Measurements from ENCODE around the gene MACO1.
"Not testable (repeated sequence)": the region's sequence is repeated elsewhere in the genome, so short reads cannot be mapped to it uniquely, and the experiment has no call there.

MACO1 gene

DNA sequence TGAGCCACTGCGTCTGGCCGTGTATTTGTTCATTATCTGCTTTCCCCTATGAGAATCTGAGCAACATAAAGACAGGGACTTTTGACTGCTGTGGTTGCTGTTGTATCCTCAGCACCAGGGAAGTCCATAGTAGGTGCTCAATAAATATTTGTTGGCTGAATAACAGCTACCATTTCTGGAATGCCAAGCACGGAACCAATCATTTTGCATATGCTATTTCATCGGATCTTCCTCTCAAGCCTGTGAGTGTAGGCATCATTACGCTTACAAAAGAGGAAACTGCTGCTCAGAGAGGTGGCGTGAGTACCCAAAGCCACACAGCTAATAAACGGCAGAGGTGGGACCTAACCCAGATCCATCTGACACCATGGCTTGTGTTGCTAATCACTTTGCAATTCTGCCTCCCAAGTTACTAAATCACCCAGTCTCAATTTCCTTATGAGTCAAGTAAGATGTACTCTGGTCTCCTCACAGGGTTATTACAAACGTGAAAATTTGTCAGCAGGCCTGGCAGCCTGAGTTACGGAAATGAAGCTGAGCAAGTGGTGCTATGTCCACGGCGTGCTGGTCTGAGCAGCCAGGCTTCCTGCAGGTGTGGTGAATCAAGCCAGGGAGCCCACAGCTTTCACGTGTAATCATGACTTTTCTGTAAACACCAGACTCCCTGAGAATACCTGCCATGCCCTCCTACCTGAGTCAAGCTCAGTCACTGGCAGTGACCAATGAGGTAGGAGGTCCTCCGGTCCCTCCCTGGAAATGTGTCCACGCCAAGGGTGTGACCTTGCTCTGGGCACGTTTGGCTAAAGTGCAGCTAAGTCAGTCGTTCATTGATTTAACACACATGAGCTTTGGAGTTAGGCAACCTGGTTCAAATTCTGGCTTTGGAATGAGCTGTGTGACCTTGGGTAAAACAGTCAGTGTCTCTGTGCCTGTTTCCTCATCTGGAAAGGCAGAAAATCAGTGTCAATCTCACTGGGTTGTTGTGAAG is 5.3 kb upstream of the MACO1 start:
- no peak for DNase-seq (ENCODE audit: low read depth)

DNA sequence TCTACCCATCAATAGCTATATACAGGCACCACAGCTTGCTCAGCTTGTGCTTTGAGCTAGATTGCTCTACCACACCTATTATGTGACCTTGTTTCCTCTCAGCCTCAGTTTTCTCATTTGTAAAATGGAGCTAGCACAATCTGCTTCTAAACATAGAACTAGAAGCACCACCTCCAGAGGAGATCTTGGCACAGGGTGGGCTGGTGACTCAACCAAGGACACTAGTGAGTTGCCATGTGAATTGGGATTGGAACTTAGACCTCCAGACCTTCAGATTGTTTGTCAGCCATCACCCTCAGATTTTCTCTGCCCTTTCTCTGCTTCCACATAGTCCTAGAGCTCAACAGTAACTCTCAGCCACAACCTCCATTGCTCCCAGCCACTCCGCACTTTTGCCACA is 3.0 kb upstream of the MACO1 start:
- no peak for DNase-seq (ENCODE audit: low read depth)

DNA sequence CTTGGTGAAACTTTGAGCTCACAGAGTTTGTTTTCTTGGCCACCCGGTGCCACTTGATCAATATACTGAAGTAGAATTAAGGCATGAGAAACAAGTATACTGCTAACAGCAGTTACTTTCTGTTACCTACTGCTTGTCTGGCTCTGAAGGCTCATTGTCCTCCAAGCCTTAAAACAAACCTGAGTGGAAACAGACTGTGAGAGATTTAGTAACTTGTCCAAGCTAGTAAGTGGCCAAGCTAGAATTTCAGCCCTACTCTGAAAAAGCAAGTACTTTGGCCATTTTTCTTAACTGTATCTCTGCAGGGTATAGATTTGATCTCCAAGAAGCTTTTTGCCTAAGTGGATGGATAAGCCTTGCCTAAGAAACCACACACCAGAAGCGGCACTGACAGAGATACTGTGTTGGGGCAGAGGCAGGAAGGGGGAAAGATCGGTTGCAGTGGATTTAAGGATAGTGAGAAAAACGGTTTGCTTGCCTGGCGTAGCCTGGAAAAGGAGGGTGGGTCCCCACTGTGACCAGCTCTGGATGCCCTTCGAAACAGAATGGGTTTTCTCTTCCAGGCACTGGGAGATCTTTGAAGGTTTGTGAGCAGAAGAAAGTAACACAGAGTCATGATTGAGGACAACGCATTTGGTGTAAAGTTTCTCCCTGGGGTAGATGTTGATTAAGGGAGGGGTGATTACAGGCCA is 2.1 kb upstream of the MACO1 start:
- no peak for DNase-seq (ENCODE audit: low read depth)

GRCh38 chr1:25430967-25431881 is 527 bp downstream of the MACO1 start:
- DNase-seq (ENCODE audit: low read depth) = no peak

DNA sequence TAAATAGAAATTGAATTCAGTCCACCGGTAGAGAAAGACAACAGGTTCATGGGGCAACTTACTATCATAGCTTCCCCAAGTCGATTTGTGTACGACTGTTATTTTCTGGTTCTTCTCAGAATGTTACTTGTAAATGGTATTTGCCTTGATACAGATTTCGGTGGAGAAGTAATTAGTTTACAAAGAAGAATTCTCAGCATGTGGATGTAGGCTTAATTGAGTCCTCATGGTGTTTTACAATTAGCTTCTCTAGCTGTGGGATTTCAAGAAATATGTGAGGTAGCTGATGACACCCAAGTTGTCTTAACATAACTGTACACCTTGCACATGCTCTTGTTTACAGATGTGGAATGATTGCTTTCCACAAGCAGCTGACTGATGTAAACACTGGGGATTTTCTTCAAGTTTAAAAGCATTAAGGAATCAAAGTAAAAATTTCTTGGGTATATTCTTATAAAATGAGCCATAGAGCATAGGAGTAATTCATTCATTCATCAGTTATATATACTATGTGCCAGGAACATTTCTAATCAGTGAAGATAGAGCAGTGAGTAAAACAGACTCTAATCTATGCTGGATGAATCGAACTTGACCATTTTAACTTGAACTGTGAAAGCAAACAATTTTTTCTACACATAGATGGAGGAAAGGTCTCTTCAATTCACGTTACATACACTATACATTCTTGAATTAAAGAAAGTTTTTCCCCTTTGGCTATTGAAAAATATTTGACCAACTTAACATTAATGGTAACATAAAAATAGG is 1.4 kb downstream of the MACO1 start:
- no peak for DNase-seq (ENCODE audit: low read depth)

GRCh38 chr1:25432749-25433388 is 2.2 kb downstream of the MACO1 start:
- DNase-seq (ENCODE audit: low read depth) = no peak

- no peak for DNase-seq (ENCODE audit: low read depth)
These were observed 2.9 kb downstream of the MACO1 start for GRCh38 chr1:25433389-25434186.

- DNase-seq (ENCODE audit: low read depth) = no peak
These were observed 4.9 kb downstream of the MACO1 start for GRCh38 chr1:25435397-25436108.

GRCh38 chr1:25437672-25438071 is 7.0 kb downstream of the MACO1 start:
- no peak for DNase-seq (ENCODE audit: low read depth)

GRCh38 chr1:25439287-25439686 is 8.6 kb downstream of the MACO1 start:
- no peak for DNase-seq (ENCODE audit: low read depth)

GRCh38 chr1:25442178-25442577 is 11.5 kb downstream of the MACO1 start:
- no peak for DNase-seq (ENCODE audit: low read depth)

GRCh38 chr1:25443030-25443699 is 12.5 kb downstream of the MACO1 start:
- no peak for DNase-seq (ENCODE audit: low read depth)

- not testable (repeated sequence) for DNase-seq (ENCODE audit: low read depth)
These were observed 13.9 kb downstream of the MACO1 start for GRCh38 chr1:25444604-25445003.

DNA sequence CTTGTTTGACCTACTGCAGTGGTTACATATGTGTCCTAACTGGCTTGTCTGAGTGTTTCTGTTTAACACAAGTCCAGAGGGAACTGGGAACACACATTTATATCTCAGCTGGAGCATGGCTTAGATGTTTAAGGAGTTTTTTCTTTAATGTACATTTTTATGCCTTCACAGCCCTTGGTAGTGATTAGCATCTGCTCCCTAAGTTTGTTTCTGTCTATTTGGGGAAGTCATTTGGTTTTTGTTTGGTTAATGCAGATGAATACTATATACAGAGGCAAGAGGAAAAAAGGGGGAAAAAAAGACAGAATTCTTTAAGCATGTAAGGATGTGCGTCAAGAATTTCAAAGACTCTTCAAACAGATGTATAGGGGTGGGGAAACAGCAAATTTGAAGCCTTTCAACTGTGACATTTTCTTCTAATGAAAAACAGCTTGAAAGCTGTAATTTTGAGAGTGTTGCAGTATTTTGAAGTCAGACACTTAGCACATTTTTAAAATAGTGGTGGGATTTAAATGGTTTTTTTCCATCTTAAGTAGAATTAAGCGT is 15.4 kb downstream of the MACO1 start:
- no peak for DNase-seq (ENCODE audit: low read depth)

GRCh38 chr1:25447547-25447946 is 16.9 kb downstream of the MACO1 start:
- no peak for DNase-seq (ENCODE audit: low read depth)

- no peak for DNase-seq (ENCODE audit: low read depth)
These were observed 20.2 kb downstream of the MACO1 start for GRCh38 chr1:25450891-25451290.

DNA sequence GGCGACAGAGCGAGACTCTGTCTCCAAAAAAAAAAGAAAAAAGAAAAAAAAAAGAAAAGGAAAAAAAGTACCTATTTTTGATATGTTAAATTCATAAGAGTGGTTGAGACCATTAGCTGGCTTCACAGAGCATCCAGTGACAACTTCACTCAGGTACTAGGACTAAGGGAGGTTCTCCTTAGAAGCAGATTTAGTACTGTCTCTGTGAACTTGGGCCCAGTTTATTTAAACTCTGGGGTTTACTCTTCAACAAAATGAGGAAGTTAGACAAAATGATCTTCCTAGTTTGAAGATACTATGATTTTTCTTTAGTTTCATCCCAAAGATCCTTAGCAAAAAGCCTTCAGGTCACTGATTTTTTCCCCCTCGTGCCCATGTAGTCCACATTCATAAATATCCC is 21.2 kb downstream of the MACO1 start:
- no peak for DNase-seq (ENCODE audit: low read depth)

DNA sequence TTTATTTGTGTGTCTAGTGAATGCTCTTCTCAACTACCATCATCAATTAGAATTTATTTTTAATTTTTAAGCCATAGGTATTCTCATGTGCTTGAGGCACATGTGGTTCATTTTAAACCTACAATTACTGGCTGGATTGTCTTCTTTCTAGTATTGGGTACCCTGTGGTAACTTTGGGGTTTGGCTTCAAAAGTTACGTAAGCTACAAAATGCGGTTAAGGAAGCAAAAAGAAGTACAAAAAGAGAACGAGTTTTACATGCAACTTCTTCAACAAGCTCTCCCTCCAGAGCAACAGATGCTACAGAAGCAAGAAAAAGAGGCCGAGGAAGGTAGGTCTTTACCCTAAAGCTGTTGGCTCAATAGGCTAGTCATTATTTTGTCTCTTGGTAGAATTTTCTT is 25.8 kb downstream of the MACO1 start:
- DNase-seq (ENCODE audit: low read depth) = no peak

All from HS-27A (cell line).